Stimulated activated CD8-positive, alpha-beta memory T cell treated with anti-CD3 and anti-CD28 coated beads, Interleukin-7, amount 100 ng/mL, for 4 hours (primary cell): ENCODE measurements around the gene FGF11.
"Not testable (repeated sequence)": the region's sequence is repeated elsewhere in the genome, so short reads cannot be mapped to it uniquely, and the experiment has no call there.

Experiments
- DNase-seq, 2 donors: peaks; one replicate each; pipeline ENCODE4 v3.0.0-alpha.2; 2020; ENCODE audit warnings: low read depth in 2 of 2

The FGF11 gene

GRCh38 chr17:7478276-7479212 is 39.2 kb downstream of the FGF11 start:
- peak in 1 of 2 donors; percentile 59 for DNase-seq

GRCh38 chr17:7479213-7480088 is 40.1 kb downstream of the FGF11 start, which contains the start of gene ZBTB4:
TSS of gene ZBTB4 (minus strand) at chr17:7479631. CDS start at chr17:7466801, 12,830 bp downstream.
- peak in 1 of 2 donors; percentile 65 for DNase-seq

GRCh38 chr17:7480089-7480384 is 40.7 kb downstream of the FGF11 start:
- DNase-seq: no peak

DNA sequence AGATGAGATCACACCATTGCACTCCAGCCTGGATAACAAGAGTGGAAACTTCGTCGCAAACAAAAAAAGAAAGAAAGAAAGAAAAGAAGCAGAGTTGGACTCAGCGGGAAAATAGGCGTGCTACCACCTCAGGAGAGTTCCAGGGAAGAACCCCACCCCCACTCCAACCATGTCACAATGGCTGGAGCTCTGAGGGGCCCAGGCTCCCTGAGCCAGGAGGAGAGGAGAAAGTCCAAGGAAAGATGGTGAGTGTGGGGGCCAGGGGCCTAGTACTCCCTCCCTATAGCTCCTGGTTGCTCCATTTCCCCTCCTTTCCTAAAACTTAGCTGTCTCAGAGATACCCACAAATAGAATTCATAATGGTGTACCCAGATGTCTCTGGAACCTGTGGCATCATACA is 42.0 kb downstream of the FGF11 start, which contains the start of gene SLC35G6:
Gene SLC35G6, plus strand, starts transcription at position 172 of the 400 bp plus-strand sequence. Its CDS starts 71 bp downstream, at position 243.
- not testable (repeated sequence) for DNase-seq

DNA sequence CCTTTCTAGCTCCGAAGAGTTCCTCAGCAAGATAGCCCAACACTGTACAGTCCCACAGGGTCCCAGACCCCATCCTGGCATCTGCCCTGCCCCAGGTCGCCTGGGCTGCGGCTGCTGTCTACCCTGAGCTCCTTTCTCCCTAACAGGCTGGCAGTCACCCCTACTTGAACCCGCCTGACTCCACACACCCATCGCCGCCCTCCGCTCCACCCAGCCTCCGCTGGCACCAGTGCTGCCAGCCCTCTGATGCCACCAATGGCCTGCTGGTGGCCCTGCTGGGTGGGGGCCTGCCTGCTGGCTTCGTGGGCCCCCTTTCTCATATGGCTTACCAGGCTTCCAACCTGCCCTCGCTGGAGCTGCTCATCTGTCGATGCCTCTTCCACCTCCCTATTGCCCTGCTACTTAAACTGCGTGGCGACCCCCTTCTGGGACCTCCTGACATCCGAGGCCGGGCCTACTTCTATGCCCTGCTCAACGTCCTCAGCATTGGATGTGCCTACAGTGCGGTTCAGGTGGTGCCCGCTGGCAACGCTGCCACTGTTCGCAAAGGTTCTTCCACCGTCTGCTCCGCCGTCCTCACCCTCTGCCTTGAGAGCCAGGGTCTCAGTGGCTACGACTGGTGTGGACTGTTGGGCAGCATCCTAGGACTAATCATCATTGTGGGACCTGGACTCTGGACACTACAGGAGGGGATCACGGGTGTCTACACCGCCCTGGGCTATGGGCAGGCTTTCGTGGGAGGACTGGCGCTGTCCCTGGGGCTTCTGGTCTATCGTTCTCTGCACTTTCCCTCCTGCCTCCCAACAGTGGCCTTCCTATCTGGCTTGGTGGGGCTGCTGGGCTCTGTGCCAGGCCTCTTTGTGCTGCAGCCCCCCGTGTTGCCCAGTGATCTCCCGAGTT is 42.8 kb downstream of the FGF11 start:
- DNase-seq: not testable (repeated sequence)

- DNase-seq: not testable (repeated sequence)
Measured at GRCh38 chr17:7482742-7483088, 43.4 kb downstream of the FGF11 start.

DNA sequence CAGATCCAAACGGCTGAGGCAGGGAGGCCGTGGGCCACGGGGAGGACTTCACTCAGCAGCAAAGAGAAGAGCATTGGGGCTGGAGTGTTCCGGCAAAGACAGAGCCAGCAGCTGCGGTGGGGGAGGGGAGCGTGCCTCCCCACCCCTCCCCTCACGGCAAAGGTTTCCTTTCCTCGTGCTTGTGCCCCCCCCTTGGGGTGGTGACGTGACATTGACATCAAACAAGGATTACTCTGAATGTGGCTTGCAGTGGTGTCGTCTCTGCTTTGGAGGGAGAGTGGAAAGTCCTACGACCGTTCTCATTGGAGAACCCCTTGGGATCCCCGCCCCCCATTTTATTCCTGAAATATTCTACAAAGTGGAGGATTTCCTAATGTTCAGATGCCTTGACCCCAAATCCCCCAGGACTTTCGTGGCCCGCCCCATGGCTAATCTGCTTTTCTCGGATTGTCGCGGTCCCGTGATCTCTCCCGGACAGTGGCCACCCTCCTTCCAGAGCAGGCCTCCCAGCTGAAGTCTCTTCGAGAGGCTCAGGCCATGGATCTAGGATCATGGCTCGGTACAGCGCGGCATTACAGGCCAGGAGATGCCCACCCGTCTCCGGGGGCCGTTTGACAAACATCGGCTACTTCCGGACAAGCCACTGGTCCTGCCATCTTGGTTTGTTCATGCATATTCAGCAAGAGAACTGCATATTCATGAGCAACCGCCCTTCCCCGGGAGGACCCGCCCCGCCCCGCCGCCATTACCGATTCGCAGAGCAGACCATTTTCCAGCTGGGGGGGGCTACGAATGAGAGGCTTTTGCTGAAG is 44.1 kb downstream of the FGF11 start:
- peak; percentile 89 to 93 for DNase-seq

- peak; percentile 96 to 97 for DNase-seq
Measured at GRCh38 chr17:7484067-7484918, 45.0 kb downstream of the FGF11 start, which contains the start of gene POLR2A. TSS of gene POLR2A (plus strand) at chr17:7484366.

DNA sequence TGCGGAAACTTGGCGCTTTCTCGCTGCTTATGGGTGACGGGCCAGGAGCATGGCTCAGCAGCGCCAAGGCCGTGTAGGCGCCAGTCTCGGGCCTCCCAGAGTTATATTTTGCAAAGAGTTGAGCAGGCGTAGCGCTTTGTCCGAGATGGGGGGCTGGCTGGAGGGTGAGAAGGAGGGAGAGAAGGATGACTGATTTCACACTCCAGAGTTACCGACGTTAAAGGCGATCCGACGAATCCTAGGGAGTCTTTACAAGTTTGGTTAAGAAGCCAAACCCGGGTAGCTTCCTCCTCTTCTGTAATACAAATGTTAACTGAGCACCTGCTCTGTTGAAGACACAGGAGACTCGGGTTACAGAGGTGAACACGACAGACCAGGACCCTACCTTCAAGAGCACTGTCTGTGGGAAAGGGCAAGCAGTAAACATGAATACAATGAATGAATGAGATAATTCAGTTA is 45.6 kb downstream of the FGF11 start:
- no peak for DNase-seq

DNA sequence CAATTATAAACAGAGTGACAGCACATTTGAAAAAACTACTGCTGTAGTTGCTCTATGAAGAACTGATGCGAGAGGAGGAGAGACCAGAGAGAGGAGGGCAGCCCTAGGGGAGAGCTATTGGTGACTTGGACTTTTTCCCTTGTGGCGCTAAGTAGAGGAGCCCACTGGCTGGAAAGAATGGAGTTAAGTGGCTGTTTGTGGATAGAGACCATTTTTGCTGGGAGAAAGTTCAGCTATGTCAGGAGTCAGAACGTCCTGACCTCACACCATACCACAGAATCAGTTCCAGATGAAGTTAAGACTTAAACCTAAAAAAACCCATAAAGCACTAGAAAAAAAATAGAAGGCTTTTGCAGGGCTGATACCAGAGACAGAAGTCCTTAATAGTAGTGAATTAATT is 46.9 kb downstream of the FGF11 start:
- no peak for DNase-seq

- no peak for DNase-seq
Measured at GRCh38 chr17:7490144-7490543, 50.8 kb downstream of the FGF11 start.

DNA sequence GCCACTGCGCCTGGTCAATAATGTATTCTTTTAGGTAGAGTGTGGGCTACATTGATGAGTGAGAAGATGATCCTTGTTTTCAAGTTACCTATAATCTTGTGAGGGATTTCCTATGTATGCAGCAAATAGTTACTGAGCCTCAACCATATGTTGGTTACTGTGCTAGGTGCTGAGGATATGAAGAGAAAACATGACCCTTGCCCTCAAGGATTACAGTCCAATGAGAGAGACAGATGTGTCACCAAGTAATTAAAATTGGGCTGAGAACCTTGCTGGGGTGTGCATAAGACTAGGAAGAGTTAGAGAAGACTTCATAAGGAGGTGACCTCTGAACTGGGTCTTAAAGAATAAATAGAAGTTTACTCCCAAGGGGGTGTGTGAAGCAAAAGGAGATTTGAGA is 52.3 kb downstream of the FGF11 start:
- no peak for DNase-seq

DNA sequence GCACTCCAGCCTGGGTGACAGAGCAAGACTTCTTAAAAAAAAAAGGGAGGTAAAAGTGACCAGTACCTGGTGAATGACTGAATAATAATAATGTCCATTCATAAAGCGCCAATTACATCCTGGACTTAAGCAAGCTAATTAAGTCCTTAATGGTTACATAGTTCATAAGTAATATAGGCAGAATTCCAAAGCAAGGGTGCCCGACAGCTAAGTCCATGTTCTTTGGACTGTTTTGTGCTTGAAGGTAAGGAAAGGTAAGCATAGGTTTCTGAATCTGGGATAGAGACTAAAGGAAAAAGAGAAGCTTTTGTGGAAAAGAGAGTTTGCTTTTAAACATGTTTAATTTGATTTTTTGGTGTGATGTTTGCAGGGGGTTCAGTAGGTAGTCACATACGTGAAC is 54.6 kb downstream of the FGF11 start:
- no peak for DNase-seq
